NCI-H1436 (cell line): Measurements from ENCODE around the gene DCUN1D4.
"Not testable (repeated sequence)": the region's sequence is repeated elsewhere in the genome, so short reads cannot be mapped to it uniquely, and the experiment has no call there.

Source experiments
- DNase-seq: peaks from one replicate; lab custom pipeline; 2025; lab: John Stamatoyannopoulos, UW

DCUN1D4 gene

DNA sequence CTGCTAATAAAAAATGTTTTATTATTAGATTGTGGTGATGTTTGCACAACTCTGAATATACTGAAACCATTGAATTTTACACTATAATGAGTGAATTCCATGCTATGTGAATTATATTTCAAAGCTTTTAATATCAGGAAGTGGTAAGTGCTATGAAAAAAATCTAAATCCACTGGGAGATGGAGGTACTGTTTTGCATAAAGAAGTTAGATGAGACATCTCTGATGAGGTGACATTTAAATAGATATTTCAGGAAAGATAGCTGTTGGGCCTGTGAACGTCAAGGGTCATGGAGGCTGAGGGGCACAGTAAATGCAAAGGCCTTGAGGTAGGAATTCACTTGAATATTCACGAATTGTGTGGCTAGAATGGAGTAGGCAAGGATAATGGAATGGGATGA, 12.3 kb downstream of the DCUN1D4 start:
- no peak for DNase-seq

GRCh38 chr4:51855751-51856150, 12.8 kb downstream of the DCUN1D4 start:
- DNase-seq = no peak

DNA sequence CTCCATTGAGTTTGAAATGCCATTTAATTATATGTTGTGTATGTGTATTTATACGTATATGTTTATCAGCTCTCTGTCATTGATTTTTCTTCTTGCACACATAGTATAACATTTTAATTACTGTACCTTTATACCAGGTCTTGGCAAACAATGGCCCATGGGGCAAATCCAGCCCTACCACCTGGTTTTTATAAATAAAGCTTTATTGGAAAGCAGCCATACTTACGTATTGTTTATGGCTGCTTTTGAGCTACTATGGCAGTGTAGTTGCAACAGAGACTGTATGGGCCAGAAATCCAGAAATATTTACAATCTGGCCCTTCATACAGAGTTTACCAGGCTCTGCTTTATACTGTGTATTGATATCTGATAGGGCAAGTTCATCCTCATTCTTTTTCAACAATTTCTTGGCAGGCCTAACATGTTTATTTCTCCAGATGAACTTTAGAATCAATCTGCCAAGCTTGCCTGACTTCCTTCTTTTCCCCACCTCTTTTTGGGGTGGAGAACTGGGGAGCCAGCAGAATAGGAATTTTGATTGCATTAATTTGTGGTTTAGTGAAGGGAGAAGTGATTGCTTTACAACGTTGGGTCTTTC, 15.8 kb downstream of the DCUN1D4 start:
- no peak for DNase-seq

DNA sequence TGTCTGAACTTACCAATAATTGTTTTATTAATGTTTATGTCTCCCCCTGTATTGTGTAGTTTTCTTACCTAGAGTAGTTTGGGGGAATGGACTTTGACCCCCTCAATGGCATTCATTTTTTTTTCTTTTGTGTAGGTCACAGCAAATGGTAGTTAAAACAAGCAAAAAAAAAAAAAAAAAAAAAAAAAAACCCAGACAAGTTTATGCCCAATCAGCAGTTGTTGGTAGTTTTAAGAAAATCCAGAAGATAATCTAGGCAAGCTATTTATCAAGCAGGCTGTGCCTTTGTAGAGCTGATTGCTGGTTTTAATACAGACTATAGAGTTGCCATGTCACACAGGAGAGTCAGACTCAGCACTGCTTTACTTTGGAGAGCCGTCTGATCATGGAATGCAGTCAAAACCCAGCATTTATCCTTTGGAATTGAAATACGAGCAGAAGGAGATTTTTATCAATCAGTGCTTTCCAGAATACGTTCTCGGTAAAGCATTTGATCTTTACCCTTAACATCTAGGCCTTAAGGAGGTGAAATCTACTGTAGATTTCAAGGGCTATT, 16.6 kb downstream of the DCUN1D4 start:
- DNase-seq = no peak

DNA sequence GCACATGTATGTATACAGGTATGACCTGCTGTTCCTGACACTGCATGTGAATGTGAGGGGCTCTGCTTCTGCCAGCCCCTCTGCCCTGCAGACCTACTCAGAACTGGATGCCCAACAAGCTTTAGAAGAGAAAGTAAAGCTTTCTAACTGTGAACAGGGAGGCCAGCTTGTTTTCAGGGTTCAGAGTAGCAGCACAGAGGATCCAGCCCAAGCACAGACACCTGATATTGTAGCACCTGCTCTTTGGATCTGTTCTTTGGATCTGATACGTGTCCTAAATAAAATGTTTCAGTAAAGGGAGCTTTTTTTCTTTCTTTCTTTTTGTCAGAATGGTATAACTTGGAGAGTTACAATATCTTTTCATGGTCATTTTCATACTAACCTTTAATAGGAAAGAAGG, 19.2 kb downstream of the DCUN1D4 start:
- DNase-seq = no peak

DNA sequence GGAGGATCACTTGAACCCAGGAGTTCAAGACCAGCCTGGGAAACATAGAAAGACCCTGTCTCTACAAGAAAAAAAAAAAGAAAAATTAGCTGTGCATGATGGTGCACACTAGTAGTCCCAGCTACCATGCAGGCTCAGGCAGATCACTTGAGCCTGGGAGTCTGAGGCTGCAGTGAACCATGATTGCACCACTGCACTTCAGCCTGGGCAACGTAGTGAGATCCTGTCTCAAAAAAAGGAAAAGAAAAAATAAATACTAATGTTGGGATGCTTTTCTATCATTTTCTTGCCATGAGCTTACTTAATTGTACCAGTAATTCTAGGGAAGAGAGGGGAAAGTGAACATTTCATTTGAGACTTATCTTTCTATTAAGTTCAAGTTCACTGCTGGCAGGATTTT, 19.8 kb downstream of the DCUN1D4 start:
- DNase-seq = no peak

DNA sequence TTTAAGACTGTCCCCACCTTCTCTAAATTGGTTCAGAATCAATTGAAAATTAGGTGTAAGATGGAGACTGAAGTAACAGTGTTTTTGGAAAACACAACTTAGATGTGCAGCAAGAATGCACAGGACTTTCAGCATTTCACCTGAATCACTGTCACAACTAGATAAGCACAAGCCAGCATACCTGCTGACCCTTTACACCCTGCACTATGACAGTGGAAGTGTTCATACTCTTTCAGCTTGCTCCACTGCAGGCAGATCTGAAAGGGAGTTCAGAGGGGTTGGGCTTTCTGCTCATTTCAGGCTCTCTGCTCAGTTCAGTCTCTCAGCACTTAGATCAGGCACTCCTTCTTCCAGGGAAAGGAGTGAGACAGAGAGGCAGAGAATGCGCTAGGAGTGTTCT, 22.8 kb downstream of the DCUN1D4 start:
- DNase-seq = no peak

DNA sequence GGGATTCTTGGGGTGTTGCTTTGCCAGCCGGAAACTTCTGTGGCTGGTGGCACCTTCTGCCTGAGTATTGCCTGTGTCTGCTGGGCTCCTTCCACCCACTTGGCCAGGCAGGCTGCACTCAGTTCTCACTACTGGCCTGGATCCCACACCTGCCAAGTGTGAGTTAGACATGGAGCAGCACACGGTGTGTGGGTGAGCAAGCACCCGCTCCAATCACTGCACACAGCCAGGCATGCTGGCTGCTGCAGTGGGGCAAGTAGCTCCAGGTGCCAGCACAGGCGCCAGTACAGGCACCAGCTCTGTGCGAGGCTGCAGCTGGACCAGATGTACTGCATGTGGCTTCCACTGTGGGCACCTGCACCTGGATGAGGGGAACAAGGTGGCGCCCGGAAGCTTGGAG, 23.9 kb downstream of the DCUN1D4 start:
- DNase-seq = no peak

DNA sequence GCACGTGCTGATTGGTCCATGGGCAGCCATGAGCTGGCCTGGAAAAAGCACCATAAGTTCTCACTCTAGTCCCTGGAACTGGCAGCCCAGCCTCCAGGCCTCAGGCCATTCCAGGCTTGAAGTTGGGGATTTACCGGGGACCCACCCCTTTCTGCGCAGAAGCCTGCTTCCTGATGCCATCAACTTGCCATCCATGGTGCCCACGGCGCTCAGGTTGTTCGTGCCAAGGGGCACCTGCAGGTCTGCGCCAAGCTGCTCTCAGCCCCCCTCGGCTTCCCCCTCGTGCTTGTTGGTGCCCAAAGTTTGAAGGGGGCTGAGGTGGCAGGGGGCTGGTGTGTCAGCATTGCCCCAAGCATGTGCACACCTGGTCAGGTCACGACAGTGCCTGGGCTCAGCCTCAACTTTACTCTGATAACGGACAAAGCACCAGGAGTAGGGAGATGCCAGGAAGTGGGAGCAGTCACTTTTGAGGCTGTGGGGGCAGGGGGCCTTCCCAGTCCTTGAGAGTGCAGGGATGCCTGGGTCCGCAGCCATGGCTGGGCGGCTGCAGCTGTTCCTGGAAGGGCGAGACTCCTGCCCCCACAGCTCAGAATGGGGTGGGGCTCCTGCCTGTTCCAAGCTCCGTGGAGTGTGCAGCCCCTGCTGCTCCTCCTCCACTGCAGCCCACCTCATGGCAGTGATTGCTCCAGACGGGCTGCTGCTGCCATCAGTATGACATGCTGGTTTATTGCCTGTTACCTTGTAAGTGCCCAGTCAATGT, 24.9 kb downstream of the DCUN1D4 start:
- no peak for DNase-seq

DNA sequence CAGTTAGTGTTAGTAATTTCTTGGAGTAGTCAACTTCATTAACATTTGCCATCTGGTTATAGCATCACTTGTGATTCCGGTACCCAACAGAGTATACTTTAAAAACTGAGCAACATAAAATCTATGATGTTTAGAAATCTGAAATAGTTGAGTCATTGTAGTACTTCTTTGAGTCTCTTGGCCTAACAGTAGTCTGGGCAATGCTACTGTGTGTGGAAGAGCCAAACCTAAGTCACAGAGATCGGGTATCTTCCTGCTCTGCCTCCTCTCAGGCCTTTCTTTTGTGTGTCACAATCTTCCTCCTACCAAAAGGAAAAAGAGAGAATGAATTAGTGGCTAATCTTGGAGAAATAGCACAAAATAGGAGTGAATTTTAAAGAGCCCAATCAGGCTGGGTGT, 25.5 kb downstream of the DCUN1D4 start:
- no peak for DNase-seq

DNA sequence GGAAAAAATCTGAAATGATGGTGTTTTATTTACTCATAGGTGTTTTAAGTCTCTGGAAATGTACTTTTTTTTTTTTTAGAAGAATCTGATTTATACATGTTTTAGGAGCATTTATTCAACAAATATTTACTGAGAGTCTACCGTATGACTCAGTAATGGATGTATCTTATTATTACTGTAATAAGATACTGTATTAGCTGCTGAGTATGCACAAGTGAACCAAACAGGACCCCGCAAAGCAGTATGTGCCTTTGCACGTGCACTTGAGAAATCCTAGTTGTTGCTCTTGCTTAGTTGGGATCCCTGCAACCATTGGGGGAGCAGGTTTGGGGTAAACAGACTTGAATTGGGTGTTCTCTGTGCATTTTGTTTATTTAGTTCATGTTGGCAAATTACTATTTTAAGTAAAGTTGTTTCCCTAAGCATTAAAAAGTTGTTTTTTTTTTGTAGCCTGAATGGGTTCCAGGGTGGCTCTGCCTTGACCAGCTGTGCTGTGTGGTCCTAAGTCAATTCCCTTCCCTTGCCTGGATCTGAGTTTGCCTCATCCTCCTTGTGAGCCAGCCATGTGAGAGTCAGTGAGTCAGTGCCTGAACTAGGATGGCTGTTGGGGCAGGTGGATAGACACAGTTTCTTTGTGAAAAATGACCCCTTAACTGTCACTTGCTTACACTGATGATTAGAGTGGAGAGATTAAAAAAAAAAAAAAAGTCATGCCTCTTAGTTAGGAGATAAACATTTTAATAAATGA, 27.7 kb downstream of the DCUN1D4 start:
- no peak for DNase-seq

- no peak for DNase-seq
Observed at GRCh38 chr4:51872283-51872997, 29.5 kb downstream of the DCUN1D4 start.

- no peak for DNase-seq
Observed at GRCh38 chr4:51874551-51874950, 31.6 kb downstream of the DCUN1D4 start.

- no peak for DNase-seq
Observed at GRCh38 chr4:51878431-51878830, 35.5 kb downstream of the DCUN1D4 start.

- DNase-seq = no peak
Observed at GRCh38 chr4:51880016-51880915, 37.3 kb downstream of the DCUN1D4 start.

DNA sequence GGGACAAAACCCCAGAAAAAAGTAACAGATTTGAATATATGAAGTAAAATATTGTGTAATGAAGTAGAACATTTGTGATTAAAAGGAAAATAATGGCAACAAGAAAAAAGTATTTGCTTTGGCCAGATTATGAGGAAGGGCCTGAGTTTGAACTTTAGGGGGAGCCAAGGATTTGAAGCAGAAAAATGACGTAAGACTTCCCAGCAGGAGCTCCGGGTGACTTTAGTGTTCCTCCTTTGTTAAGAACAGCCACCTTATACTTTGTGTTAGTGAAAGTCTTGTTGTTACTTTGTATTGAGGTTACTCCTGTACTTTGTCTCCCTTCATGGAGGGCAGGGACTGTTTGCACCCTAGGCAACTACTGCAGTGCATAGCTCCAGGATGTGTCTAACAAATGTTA, 41.1 kb downstream of the DCUN1D4 start:
- DNase-seq = no peak

GRCh38 chr4:51884606-51885005, 41.7 kb downstream of the DCUN1D4 start:
- no peak for DNase-seq

DNA sequence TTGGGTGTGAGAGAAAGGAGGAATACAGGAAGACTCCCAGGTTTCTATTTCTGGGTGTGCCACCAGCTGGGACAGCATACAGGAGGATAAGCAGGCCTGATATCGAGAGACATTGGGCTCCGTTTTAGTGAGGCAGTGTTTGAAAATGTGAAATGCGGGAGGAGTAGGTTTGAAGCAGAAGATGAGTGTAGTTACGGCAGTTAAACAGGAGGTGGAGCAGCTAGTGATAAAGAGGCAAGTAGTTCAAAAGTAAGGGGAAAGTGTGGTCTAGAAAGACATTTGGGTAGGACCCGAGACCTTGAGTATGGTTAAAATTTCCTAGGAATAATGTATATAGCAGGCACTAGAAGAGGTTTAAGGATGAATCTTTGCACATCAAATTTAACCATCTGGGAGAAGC, 42.4 kb downstream of the DCUN1D4 start:
- no peak for DNase-seq

- no peak for DNase-seq
Observed at GRCh38 chr4:51890760-51891159, 47.8 kb downstream of the DCUN1D4 start.

DNA sequence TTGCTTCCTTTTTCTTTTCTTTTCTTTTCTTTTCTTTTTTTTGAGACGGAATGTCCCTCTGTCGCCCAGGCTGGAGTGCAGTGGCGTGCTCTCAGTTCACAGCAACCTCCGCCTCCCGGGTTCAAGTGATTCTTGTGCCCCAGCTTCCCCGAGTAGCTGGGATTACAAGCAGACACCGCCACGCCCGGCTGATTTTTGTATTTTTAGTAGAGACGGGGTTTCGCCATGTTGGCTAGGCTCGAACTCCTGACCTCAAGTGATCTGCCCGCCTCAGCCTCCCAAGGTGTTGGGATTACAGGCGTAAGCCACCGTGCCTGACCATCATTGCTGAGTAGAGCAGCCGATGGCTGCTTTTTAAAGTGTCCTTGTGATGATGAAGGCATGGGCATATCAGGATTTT, 50.4 kb downstream of the DCUN1D4 start:
- DNase-seq = not testable (repeated sequence)

DNA sequence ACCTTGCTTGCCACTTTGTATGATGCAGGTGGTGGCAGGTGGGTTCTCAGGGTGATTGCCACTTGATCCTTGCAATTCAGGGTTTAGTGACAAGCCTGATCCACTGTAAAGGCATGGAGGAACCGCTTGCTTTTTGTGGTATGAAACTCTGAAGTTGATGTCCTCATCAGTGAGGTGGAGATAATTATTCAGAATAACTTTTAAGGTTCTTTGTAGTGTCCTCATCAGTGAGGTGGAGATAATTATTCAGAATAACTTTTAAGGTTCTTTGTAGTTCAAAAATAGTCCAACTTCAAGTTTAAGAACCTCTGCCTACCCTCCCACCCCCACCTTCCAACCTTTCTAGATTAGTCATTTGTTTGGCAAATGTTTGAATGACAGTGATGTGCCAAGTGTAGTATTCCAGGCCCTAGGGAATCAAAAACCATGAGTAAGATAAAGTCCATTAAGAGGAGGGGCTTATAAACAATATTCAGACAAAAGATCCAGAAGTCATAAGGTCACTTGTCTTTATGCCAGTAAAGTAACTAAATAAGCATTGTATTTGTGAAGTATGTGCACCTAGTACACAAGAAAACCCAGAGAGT, 51.2 kb downstream of the DCUN1D4 start:
- no peak for DNase-seq
